Measurements from ENCODE around the gene PRKCA. TPM values are rescaled to one million over a fixed set of nuclear protein-coding genes. Genes with fewer than 3 reads are reported as not detected.
"Not testable (repeated sequence)": the region's sequence is repeated elsewhere in the genome, so short reads cannot be mapped to it uniquely, and the experiment has no call there.

The PRKCA gene
- total RNA-seq, 2 experiments from 2014 or later: 78.4 to 79.7 TPM

GRCh38 chr17:66310528-66311148 is 8.2 kb downstream of the PRKCA start:
- Mint-ChIP-seq H3K27ac (peak overlapping the region; percentile 94), H3K4me1 (ENCODE audit: low read depth) (peaks cover 90% of the 10 kb centered on the region), H3K9me3 (no peaks in the 10 kb centered on the region), H3K27me3 (ENCODE audit: low read depth) (no peaks in the 10 kb centered on the region), H3K4me3 (peak overlapping the region; percentile 25), H3K36me3 (ENCODE audit: low read depth) (peaks cover 57% of the 10 kb centered on the region)
- CTCF ChIA-PET: interaction anchor here (0.5 to 1.8 kb wide), 7 partner anchors 9 to 252 kb away, joined by 3 to 4 read pairs (median 3); no protein-coding TSS in a partner anchor
- intact Hi-C loops (cut with micrococcal nuclease): loop anchor here (1.0 to 2.0 kb wide), 3 partner anchors 38 to 323 kb away; no protein-coding TSS in a partner anchor
- peak; percentile 77 for DNase-seq

- H3K36me3 Mint-ChIP-seq (ENCODE audit: low read depth): peaks cover 51% of the 10 kb centered on the region
- CTCF ChIA-PET: interaction anchor here (0.8 to 7.1 kb wide), 6 partner anchors 9 to 254 kb away, joined by 3 to 48 read pairs (median 4); no protein-coding TSS in a partner anchor
- peaks cover 95% of the 10 kb centered on the region for H3K4me1 Mint-ChIP-seq (ENCODE audit: low read depth)
- DNase-seq: no peak
- no peaks in the 10 kb centered on the region for H3K9me3 Mint-ChIP-seq
- H3K4me3 Mint-ChIP-seq: no peak overlapping the region
- no peaks in the 10 kb centered on the region for H3K27me3 Mint-ChIP-seq (ENCODE audit: low read depth)
- H3K27ac Mint-ChIP-seq: peak overlapping the region; percentile 74
- intact Hi-C loops (cut with micrococcal nuclease): loop anchor here (2.0 kb wide), 1 partner anchor 196 kb away; no protein-coding TSS in a partner anchor
These were observed 10.5 kb downstream of the PRKCA start for GRCh38 chr17:66312912-66313311.

GRCh38 chr17:66313325-66313724 is 10.9 kb downstream of the PRKCA start:
- CTCF ChIA-PET: interaction anchor here (0.7 to 7.1 kb wide), 9 partner anchors 9 to 254 kb away, joined by 3 to 48 read pairs (median 4); no protein-coding TSS in a partner anchor
- H3K36me3 Mint-ChIP-seq (ENCODE audit: low read depth): peaks cover 50% of the 10 kb centered on the region
- H3K4me1 Mint-ChIP-seq (ENCODE audit: low read depth): peaks cover 95% of the 10 kb centered on the region
- H3K9me3 Mint-ChIP-seq: peaks cover 1% of the 10 kb centered on the region
- no peak for DNase-seq
- intact Hi-C loops (cut with micrococcal nuclease): loop anchor here (2.0 kb wide), 1 partner anchor 195 kb away; no protein-coding TSS in a partner anchor
- peak overlapping the region; percentile 74 for H3K27ac Mint-ChIP-seq
- H3K4me3 Mint-ChIP-seq: peak overlapping the region; percentile 31
- H3K27me3 Mint-ChIP-seq (ENCODE audit: low read depth): no peaks in the 10 kb centered on the region

- H3K27me3 Mint-ChIP-seq (ENCODE audit: low read depth): no peaks in the 10 kb centered on the region
- no peak overlapping the region for H3K4me3 Mint-ChIP-seq
- intact Hi-C loops (cut with micrococcal nuclease): loop anchor here (1.0 to 2.0 kb wide), 5 partner anchors 8 to 195 kb away; no protein-coding TSS in a partner anchor
These were observed 11.7 kb downstream of the PRKCA start for GRCh38 chr17:66313995-66314659.

DNA sequence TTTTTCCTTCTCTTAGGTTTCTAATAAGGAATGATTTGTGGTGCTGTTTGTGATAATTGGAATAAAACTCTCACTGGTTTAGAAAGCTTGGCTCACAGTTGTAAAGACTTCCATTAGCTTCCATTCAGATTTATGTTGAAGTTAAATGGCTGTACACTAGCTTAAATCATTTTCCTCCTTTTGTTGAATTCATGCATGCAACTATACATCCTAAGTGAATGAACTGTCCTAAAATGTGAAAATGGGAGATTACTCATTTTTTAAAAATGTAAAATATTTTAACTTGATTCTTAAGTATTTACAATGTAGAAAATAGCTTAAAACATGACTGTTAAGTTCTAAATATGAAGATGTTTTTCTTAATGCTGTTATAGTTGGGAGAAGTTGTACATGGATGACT is 15.2 kb downstream of the PRKCA start:
- peaks cover 14% of the 10 kb centered on the region for H3K9me3 Mint-ChIP-seq
- H3K4me3 Mint-ChIP-seq: no peak overlapping the region
- peak overlapping the region; percentile 70 for H3K27ac Mint-ChIP-seq
- intact Hi-C loops (cut with micrococcal nuclease): loop anchor here (1.0 kb wide), 1 partner anchor 11 kb away; no protein-coding TSS in a partner anchor
- CTCF ChIA-PET: interaction anchor here (0.6 to 7.1 kb wide), 3 partner anchors 11 to 194 kb away, joined by 3 to 48 read pairs (median 4); no protein-coding TSS in a partner anchor
- H3K27me3 Mint-ChIP-seq (ENCODE audit: low read depth): no peaks in the 10 kb centered on the region
- H3K36me3 Mint-ChIP-seq (ENCODE audit: low read depth): peaks cover 25% of the 10 kb centered on the region
- peaks cover 62% of the 10 kb centered on the region for H3K4me1 Mint-ChIP-seq (ENCODE audit: low read depth)
- DNase-seq: no peak

More at GRCh38 chr17:66313995-66314659, 11.7 kb downstream of the PRKCA start:
- CTCF ChIA-PET: interaction anchor here (0.7 to 7.1 kb wide), 7 partner anchors 10 to 112 kb away, joined by 3 to 48 read pairs (median 3); no protein-coding TSS in a partner anchor
- peaks cover 2% of the 10 kb centered on the region for H3K9me3 Mint-ChIP-seq
- H3K4me1 Mint-ChIP-seq (ENCODE audit: low read depth): peaks cover 92% of the 10 kb centered on the region
- H3K36me3 Mint-ChIP-seq (ENCODE audit: low read depth): peaks cover 43% of the 10 kb centered on the region
- DNase-seq: peak; percentile 70
- H3K27ac Mint-ChIP-seq: peak overlapping the region; percentile 74

GRCh38 chr17:66319226-66319625 is 16.8 kb downstream of the PRKCA start:
- CTCF ChIA-PET: interaction anchor here (7.1 kb wide), 1 partner anchor 9 kb away, joined by 48 read pairs; no protein-coding TSS in a partner anchor
- DNase-seq: no peak
- Mint-ChIP-seq H3K4me1 (ENCODE audit: low read depth) (peaks cover 61% of the 10 kb centered on the region), H3K27me3 (ENCODE audit: low read depth) (no peaks in the 10 kb centered on the region), H3K4me3 (no peak overlapping the region), H3K36me3 (ENCODE audit: low read depth) (peaks cover 36% of the 10 kb centered on the region), H3K27ac (no peak overlapping the region), H3K9me3 (peaks cover 14% of the 10 kb centered on the region)
- intact Hi-C loops (cut with micrococcal nuclease): no loop called here

- Mint-ChIP-seq H3K27me3 (ENCODE audit: low read depth) (no peaks in the 10 kb centered on the region), H3K36me3 (ENCODE audit: low read depth) (peaks cover 38% of the 10 kb centered on the region), H3K4me3 (no peak overlapping the region), H3K9me3 (peaks cover 14% of the 10 kb centered on the region), H3K27ac (peak overlapping the region; percentile 30), H3K4me1 (ENCODE audit: low read depth) (peaks cover 59% of the 10 kb centered on the region)
- no peak for DNase-seq
- CTCF ChIA-PET: no interaction called here
- intact Hi-C loops (cut with micrococcal nuclease): no loop called here
These were observed 20.4 kb downstream of the PRKCA start for GRCh38 chr17:66322764-66323163.

- H3K27me3 Mint-ChIP-seq (ENCODE audit: low read depth); CTCF ChIA-PET; intact Hi-C loops (cut with micrococcal nuclease); H3K4me3 Mint-ChIP-seq; DNase-seq: not testable (repeated sequence)
- Mint-ChIP-seq H3K4me1 (ENCODE audit: low read depth) (peaks cover 65% of the 10 kb centered on the region), H3K36me3 (ENCODE audit: low read depth) (peaks cover 49% of the 10 kb centered on the region), H3K9me3 (peaks cover 13% of the 10 kb centered on the region), H3K27ac (peak overlapping the region; percentile 46)
These were observed 22.1 kb downstream of the PRKCA start for GRCh38 chr17:66324381-66325004.

DNA sequence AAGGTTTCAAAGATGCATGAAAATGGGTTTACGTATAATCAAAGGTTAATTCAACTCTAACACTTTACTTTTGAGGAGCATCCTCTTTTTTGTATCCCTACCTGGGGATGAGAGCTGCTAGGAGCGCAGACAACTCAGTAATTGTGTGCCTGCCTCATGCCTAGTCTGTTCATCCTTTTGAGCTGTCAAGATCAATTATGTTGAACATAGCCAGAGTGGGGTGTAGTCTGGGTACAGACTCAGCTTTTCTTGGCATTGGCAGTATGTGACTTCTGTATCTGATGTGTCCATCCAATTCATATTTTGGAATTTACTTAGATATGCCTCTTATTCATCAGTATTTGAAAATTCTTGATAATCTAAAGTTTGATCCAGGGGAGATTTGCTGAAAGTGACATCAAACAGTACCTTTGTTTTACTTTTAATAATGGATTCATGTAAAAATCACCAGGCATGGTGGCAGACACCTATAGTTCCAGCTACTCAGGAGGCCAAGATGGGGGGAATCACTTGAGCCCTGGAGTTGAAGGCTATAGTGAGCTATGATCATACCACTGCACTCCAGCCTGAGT is 24.1 kb downstream of the PRKCA start:
- Mint-ChIP-seq H3K27me3 (ENCODE audit: low read depth) (no peaks in the 10 kb centered on the region), H3K27ac (peak overlapping the region; percentile 27), H3K4me1 (ENCODE audit: low read depth) (peaks cover 77% of the 10 kb centered on the region), H3K36me3 (ENCODE audit: low read depth) (peaks cover 47% of the 10 kb centered on the region), H3K9me3 (peaks cover 8% of the 10 kb centered on the region), H3K4me3 (no peak overlapping the region)
- intact Hi-C loops (cut with micrococcal nuclease): no loop called here
- DNase-seq: no peak
- CTCF ChIA-PET: interaction anchor here (1.4 to 6.8 kb wide), 3 partner anchors 11 to 77 kb away, joined by 3 to 48 read pairs (median 8); no protein-coding TSS in a partner anchor

GRCh38 chr17:66330646-66331037 is 28.2 kb downstream of the PRKCA start:
- intact Hi-C loops (cut with micrococcal nuclease): loop anchor here (1.0 to 2.0 kb wide), 4 partner anchors 9 to 24 kb away; no protein-coding TSS in a partner anchor
- peak overlapping the region; percentile 73 for H3K4me3 Mint-ChIP-seq
- peak overlapping the region; percentile 94 for H3K27ac Mint-ChIP-seq
- H3K4me1 Mint-ChIP-seq (ENCODE audit: low read depth): peaks cover 76% of the 10 kb centered on the region
- H3K36me3 Mint-ChIP-seq (ENCODE audit: low read depth): peaks cover 28% of the 10 kb centered on the region
- H3K27me3 Mint-ChIP-seq (ENCODE audit: low read depth): no peaks in the 10 kb centered on the region
- CTCF ChIA-PET: interaction anchor here (0.7 to 6.8 kb wide), 3 partner anchors 9 to 20 kb away, joined by 3 to 48 read pairs (median 4); no protein-coding TSS in a partner anchor
- H3K9me3 Mint-ChIP-seq: peaks cover 2% of the 10 kb centered on the region
- no peak for DNase-seq

DNA sequence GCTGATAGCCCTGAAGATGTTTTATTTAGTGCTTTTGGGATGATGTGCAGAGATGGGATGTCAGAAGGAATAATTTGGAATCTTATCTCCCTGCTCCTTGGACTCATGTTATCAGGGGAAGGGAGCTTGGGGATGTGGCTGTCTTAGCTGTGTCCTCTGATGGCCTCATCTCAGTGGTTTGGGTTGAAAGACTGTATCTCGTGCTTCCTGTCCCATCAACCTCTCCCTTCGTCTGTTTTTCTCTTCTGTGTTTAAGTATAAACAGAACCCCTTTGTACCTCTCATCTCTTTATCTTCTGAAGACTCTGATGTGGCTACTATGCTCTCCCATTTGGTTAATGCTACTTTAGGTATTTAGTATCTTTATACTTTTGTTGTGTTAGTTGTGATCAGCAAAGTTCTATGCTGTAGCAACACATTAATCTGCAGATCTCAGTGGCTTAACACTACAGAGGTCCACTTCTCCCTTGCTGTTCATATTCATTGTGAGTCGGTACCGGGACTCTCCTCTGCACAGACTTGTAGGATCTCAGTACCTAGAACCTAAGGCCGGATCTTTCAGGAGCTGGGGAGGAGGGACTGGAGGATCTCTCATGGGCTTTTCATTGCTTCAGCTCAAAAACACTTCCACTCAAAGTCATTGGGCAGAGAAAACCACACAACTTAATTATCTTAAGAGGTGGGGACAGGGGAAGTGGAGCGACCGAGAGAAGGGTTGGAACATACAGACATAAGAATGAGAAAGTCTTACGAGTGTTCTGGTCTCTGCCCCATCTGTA is 28.8 kb downstream of the PRKCA start:
- DNase-seq: peak; percentile 49
- Mint-ChIP-seq H3K36me3 (ENCODE audit: low read depth) (peaks cover 28% of the 10 kb centered on the region), H3K27ac (peak overlapping the region; percentile 94), H3K27me3 (ENCODE audit: low read depth) (no peaks in the 10 kb centered on the region), H3K4me1 (ENCODE audit: low read depth) (peaks cover 76% of the 10 kb centered on the region), H3K9me3 (peaks cover 2% of the 10 kb centered on the region), H3K4me3 (peak overlapping the region; percentile 73)
- intact Hi-C loops (cut with micrococcal nuclease): loop anchor here (1.0 to 2.0 kb wide), 4 partner anchors 8 to 25 kb away; no protein-coding TSS in a partner anchor
- CTCF ChIA-PET: interaction anchor here (1.0 to 6.8 kb wide), 2 partner anchors 15 to 23 kb away, joined by 4 to 48 read pairs; no protein-coding TSS in a partner anchor

All from activated naive CD4-positive, alpha-beta T cell treated with anti-CD3 and anti-CD28 coated beads for 36 hours (primary cell).